HG02973 (cell line): ENCODE data around the gene CAPZA3.
"Not testable (repeated sequence)": the region's sequence is repeated elsewhere in the genome, so short reads cannot be mapped to it uniquely, and the experiment has no call there.

Experiments
- ATAC-seq: cut with Tn5 transposase; IDR thresholded peaks from one replicate; pipeline ENCODE4 v1.9.1; 2021; ENCODE audit warnings: moderate library complexity; ENCODE audit not compliant: unreplicated experiment

Gene CAPZA3

DNA sequence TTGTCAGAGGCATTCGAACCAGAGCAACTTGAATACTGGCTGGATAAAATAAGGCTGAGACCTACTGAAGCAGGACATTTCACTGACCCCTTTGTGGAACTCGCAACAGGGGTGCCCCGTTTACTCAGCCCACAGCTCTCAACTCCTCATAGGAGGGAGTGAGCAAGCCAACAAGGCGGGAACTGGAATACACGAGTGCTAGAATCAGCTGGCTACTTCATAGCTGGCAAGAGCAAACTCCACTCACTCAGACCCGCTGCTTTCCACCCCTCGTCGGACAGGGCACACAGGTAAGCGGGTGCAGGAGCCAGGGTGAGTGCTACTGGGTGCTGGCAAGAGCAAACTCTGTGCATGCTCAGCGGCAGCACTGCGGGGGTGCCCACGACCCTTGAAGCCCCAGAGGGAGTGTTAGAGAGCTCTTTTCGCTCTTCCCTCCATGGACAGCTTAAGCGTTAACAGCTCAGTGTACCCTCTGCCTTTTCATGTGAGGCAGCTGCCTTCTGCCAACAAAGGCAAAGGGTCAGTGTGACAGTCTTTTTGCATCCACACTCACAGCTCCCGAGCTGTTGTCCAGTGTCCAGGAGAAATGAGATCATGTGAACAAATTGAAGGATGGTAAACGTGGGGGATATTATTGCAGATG lies 15.7 kb downstream of the CAPZA3 start:
- ATAC-seq = no peak

DNA sequence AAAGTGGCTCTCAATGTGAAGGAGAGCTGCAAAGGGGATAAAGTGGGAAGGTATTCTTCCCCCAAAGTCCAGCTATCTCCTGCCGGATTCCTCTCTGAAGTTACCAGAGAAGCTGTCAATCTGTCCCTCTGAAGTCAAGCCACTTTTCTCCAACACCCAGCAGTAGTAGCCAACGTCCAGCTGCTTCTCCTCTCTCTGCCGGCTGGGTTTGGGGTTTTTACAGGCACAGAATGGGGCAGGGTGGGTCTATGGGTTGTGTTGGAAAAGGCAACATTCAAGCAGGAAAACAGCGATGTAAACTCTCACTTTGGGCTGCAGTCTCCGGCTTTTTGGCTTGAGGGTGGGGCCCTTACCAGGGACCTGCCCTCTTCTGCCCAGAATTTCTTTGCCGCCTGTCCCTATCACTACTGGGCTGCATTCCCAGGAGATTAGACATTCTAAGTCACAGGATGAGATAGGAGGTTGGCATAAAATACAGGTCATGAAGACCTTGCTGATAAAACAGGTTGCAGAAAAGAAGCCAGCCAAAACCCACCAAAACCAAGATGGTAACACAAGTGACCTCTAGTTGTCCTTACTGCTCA lies 16.3 kb downstream of the CAPZA3 start:
- no peak for ATAC-seq

DNA sequence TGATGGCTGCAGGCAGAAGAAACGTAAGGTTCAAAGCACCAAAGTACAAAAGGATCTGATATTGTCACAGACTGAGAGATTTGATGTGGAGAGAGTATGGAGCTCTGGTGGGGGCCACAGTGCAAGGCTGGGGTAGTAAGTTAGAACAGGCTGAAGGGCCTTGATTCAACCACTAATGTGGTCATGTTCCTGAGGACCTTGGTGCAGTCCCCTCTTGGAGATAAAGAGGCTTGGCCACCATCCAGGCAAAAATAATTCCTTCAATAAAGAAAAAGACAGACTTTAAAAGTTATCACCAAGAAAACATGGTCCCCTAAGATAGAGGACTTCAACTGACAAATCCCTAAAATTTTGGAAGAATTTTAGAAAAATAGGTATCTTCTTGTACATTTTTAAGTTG lies 17.4 kb downstream of the CAPZA3 start:
- no peak for ATAC-seq

DNA sequence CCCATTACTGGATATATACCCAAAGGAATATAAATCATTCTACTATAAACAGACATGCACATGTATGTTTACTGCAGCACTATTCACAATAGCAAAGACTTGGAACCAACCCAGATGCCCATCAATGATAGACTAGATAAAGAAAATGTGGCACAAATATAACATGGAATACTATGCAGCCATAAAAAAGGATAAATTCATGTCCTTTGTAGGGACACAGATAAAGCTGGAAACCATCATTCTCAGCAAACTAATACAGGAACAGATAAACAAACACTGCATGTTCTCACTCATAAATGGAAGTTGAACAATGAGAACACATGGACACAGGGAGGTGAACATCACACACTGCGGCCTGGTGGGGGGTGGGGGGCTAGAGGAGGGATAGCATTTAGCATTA lies 28.6 kb downstream of the CAPZA3 start:
- not testable (repeated sequence) for ATAC-seq

DNA sequence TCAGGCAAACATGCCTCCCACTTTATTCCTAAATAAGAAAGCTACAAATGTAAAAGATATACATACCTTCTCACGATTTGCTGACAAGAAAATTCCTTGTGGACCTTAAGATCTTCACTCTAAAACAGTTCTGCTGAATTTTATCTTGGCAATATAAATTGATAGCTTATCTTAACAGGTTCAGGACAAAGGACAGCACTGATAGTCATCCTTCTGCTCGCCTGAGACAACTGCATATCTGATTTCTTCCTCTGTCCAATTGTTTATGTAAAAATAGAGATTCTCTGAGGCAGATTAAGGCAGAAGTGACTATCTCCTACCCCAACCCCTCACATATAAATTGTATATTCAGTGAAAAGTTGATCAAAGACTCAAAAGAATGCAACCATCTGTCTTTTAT lies 44.9 kb downstream of the CAPZA3 start:
- no peak for ATAC-seq

DNA sequence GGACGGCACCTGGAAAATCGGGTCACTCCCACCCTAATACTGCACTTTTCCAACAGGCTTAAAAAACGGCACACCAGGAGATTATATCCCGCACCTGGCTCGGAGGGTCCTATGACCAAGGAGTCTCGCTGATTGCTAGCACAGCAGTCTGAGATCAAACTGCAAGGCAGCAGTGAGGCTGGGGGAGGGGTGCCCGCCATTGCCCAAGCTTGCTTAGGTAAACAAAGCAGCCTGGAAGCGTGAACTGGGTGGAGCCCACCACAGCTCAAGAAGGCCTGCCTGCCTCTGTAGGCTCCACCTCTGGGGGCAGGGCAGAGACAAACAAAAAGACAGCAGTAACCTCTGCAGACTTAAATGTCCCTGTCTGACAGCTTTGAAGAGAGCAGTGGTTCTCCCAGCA lies 47.5 kb downstream of the CAPZA3 start:
- not testable (repeated sequence) for ATAC-seq
